NCI-H2081 treated with DMSO at 0.1 percent for 48 hours (cell line): ENCODE results near the gene CCDC61.

Experiments
- DNase-seq: peaks from one replicate; lab custom pipeline; 2025; lab: John Stamatoyannopoulos, UW

Gene CCDC61

GRCh38 chr19:45975306-45976070 lies 19.8 kb upstream of the CCDC61 start:
- DNase-seq, result no peak

GRCh38 chr19:45976178-45976577 lies 19.1 kb upstream of the CCDC61 start:
- no peak for DNase-seq

- DNase-seq, result no peak
Measured at GRCh38 chr19:45978156-45978555, 17.1 kb upstream of the CCDC61 start.

GRCh38 chr19:45981350-45981749 lies 13.9 kb upstream of the CCDC61 start:
- no peak for DNase-seq

GRCh38 chr19:45985321-45985720 lies 9.9 kb upstream of the CCDC61 start:
- no peak for DNase-seq

- no peak for DNase-seq
Measured at GRCh38 chr19:45990113-45990728, 5.0 kb upstream of the CCDC61 start.

GRCh38 chr19:45994456-45994997 lies 740 bp upstream of the CCDC61 start:
- no peak for DNase-seq

GRCh38 chr19:45995715-45996385 lies 583 bp downstream of the CCDC61 start:
- no peak for DNase-seq

GRCh38 chr19:45996933-45997332 lies 1.7 kb downstream of the CCDC61 start:
- no peak for DNase-seq

GRCh38 chr19:45998834-45999233 lies 3.6 kb downstream of the CCDC61 start:
- no peak for DNase-seq

- no peak for DNase-seq
Measured at GRCh38 chr19:45999653-46000121, 4.4 kb downstream of the CCDC61 start.

GRCh38 chr19:46000491-46001246 lies 5.4 kb downstream of the CCDC61 start:
- no peak for DNase-seq

GRCh38 chr19:46002678-46003275 lies 7.5 kb downstream of the CCDC61 start:
- no peak for DNase-seq

- DNase-seq, result no peak
Measured at GRCh38 chr19:46006411-46006810, 11.1 kb downstream of the CCDC61 start.

- DNase-seq, result no peak
Measured at GRCh38 chr19:46009530-46010510, 14.6 kb downstream of the CCDC61 start.

GRCh38 chr19:46014534-46014933 lies 19.3 kb downstream of the CCDC61 start:
- DNase-seq, result no peak

GRCh38 chr19:46014941-46015686 lies 19.8 kb downstream of the CCDC61 start:
- DNase-seq, result no peak

- no peak for DNase-seq
Measured at GRCh38 chr19:46015687-46016425, 20.6 kb downstream of the CCDC61 start.
